GM18873 (cell line): ENCODE results near the gene C1orf185.
"Not testable (repeated sequence)": the region's sequence is repeated elsewhere in the genome, so short reads cannot be mapped to it uniquely, and the experiment has no call there.

ENCODE experiments used
- ATAC-seq: cut with Tn5 transposase; IDR thresholded peaks from one replicate; pipeline ENCODE4 v1.9.1; 2021; ENCODE audit warnings: mild to moderate bottlenecking, moderate library complexity, moderate number of reproducible peaks; ENCODE audit not compliant: unreplicated experiment, low FRiP score

Gene C1orf185

GRCh38 chr1:51131185-51131584 lies 29.2 kb downstream of the C1orf185 start:
- no peak for ATAC-seq

GRCh38 chr1:51133045-51133444 lies 31.0 kb downstream of the C1orf185 start:
- ATAC-seq, result no peak

- not testable (repeated sequence) for ATAC-seq
These were observed 35.7 kb downstream of the C1orf185 start for GRCh38 chr1:51137696-51138095.

GRCh38 chr1:51139474-51139873 lies 37.4 kb downstream of the C1orf185 start:
- ATAC-seq, result no peak

- ATAC-seq, result no peak
These were observed 45.4 kb downstream of the C1orf185 start for GRCh38 chr1:51147394-51147793.

GRCh38 chr1:51154776-51155175 lies 52.7 kb downstream of the C1orf185 start:
- ATAC-seq, result no peak

GRCh38 chr1:51156752-51157151 lies 54.7 kb downstream of the C1orf185 start:
- ATAC-seq, result no peak

GRCh38 chr1:51157395-51157794 lies 55.4 kb downstream of the C1orf185 start:
- no peak for ATAC-seq

GRCh38 chr1:51158263-51158662 lies 56.2 kb downstream of the C1orf185 start:
- ATAC-seq, result no peak

- not testable (repeated sequence) for ATAC-seq
These were observed 60.5 kb downstream of the C1orf185 start for GRCh38 chr1:51162560-51162959.

- no peak for ATAC-seq
These were observed 63.5 kb downstream of the C1orf185 start for GRCh38 chr1:51165540-51165939.

- ATAC-seq, result no peak
These were observed 66.3 kb downstream of the C1orf185 start for GRCh38 chr1:51168266-51168845.

- no peak for ATAC-seq
These were observed 66.9 kb downstream of the C1orf185 start for GRCh38 chr1:51168936-51169335.

- no peak for ATAC-seq
These were observed 68.3 kb downstream of the C1orf185 start for GRCh38 chr1:51170342-51170741.

- ATAC-seq, result no peak
These were observed 70.8 kb downstream of the C1orf185 start for GRCh38 chr1:51172811-51173210.

GRCh38 chr1:51175278-51175677 lies 73.2 kb downstream of the C1orf185 start:
- no peak for ATAC-seq

- ATAC-seq, result not testable (repeated sequence)
These were observed 76.0 kb downstream of the C1orf185 start for GRCh38 chr1:51177988-51178387.

- ATAC-seq, result no peak
These were observed 86.2 kb downstream of the C1orf185 start for GRCh38 chr1:51188230-51188629.

- no peak for ATAC-seq
These were observed 87.5 kb downstream of the C1orf185 start for GRCh38 chr1:51189421-51190073.

- no peak for ATAC-seq
These were observed 88.9 kb downstream of the C1orf185 start for GRCh38 chr1:51190961-51191360.

- ATAC-seq, result no peak
These were observed 90.3 kb downstream of the C1orf185 start for GRCh38 chr1:51192213-51192843.

GRCh38 chr1:51193564-51193963 lies 91.5 kb downstream of the C1orf185 start:
- no peak for ATAC-seq
